Astrocyte (in vitro differentiated cells and primary cell): ENCODE measurements around the gene DLGAP4.

Source experiments
- CTCF ChIP-seq: IDR thresholded peaks from 2 replicates; pipeline ENCODE4 v1.5.1; 2011; ENCODE audit warnings: low read depth, mild to moderate bottlenecking, inconsistent platforms, low read length, moderate library complexity; ENCODE audit not compliant: insufficient read depth
- EZH2 ChIP-seq: IDR thresholded peaks from 2 replicates; pipeline ENCODE4 v1.6.1; 2012; ENCODE audit warnings: mild to moderate bottlenecking, low read length, inconsistent platforms; ENCODE audit not compliant: insufficient read depth

GRCh38 chr20:36355469-36356171 lies 49.5 kb downstream of the DLGAP4 start:
- TF ChIP-seq CTCF = no peak
- no peak for TF ChIP-seq EZH2
